DMS153 treated with DMSO at 0.1 percent for 48 hours (cell line): Measurements from ENCODE around the gene ARSB.

Experiments
- DNase-seq: peaks from one replicate; lab custom pipeline; 2025; ENCODE audit not compliant: unreplicated experiment; lab: John Stamatoyannopoulos, UW

The ARSB gene

GRCh38 chr5:78731884-78732283 is 253.2 kb downstream of the ARSB start:
- no peak for DNase-seq

- no peak for DNase-seq
Measured at GRCh38 chr5:78730300-78731094, 254.6 kb downstream of the ARSB start.

DNA sequence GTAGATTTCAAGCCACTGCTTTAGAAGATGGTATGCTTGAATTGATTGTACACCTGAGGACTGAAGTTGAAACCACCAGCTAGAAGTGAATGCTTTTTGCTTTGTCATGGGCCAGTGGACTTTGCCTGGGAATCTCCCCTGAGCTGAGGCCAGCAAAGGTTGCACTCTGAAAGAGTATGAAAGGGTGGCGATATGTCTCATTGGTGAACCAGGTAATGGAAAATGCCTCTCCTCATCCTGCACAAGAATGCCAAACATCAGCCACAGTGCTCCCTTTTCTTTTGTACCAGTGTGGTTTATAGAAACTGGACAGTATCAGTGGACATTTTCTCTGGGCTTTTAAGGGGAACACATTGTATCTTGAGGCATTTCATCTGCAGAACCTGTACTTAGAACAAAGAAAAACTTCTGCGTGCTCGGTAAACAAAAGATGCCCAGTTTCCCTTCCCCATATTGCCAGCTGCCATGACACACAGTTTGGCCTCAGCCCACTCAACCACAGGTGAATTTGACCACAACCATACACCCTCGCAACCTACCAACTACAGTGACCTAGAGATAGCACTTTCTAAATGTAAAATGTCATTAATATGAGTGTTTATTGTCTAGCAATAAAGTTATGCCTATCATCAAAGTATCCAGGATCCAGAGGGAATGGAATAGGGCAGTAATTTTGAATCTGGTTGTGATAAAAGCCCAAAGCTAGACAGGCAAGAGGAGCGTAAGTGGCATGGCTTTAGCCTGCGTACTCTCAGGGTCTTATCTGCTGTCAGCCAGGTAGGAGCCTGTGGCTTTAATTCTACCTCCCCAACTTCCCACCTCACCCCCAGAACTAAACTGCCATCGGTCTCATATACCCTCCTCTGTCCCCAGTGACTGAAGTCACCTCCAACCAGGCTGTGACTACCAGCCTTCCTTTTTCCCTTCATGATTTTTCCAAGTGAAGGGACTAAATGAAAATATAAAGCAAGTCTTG is 257.0 kb downstream of the ARSB start:
- DNase-seq = no peak
